Testis (tissue), 5 donors: Measurements from ENCODE around the gene ZBTB22. TPM values are rescaled to one million over a fixed set of nuclear protein-coding genes. Genes with fewer than 3 reads are reported as not detected.
"Not testable (repeated sequence)": the region's sequence is repeated elsewhere in the genome, so short reads cannot be mapped to it uniquely, and the experiment has no call there.

Source experiments
- DNase-seq: peaks from one replicate; pipeline ENCODE4 v3.0.0-alpha.2; 2019
- H3K27ac ChIP-seq, 2 donors: fragments of 200-600 bp; sonication (generic); one replicate each; pipeline ENCODE4 v1.5.1; 2019
- H3K27me3 ChIP-seq: fragments of 200-600 bp; sonication (generic); one replicate; pipeline ENCODE4 v1.5.1; 2019
- H3K36me3 ChIP-seq: fragments of 200-600 bp; sonication (generic); one replicate; pipeline ENCODE4 v1.5.1; 2017; ENCODE audit warnings: low read depth; ENCODE audit errors: missing control alignments
- H3K4me1 ChIP-seq: fragments of 200-600 bp; sonication (generic); one replicate; pipeline ENCODE4 v1.5.1; 2019
- H3K4me3 ChIP-seq, 2 donors: fragments of 200-600 bp; sonication (generic); one replicate each; pipeline ENCODE4 v1.5.1; 2017 to 2019
- H3K9me3 ChIP-seq: fragments of 200-600 bp; sonication (generic); one replicate; pipeline ENCODE4 v1.5.1; 2017
- CTCF ChIP-seq, 3 experiments: fragments of 450-650 bp in 2 of 3; fragments of 200-600 bp in 1 of 3; sonication (generic) in 1 of 3; IDR thresholded peaks; one replicate each; pipeline ENCODE4 v1.5.1; 2016 to 2019; ENCODE audit warnings: antibody characterized with exemption in 3 of 3, mild to moderate bottlenecking in 2 of 3, moderate library complexity in 1 of 3
- POLR2A ChIP-seq: fragments of 450-650 bp; IDR thresholded peaks from one replicate; pipeline ENCODE4 v1.6.1; 2017; ENCODE audit warnings: antibody characterized with exemption, mild to moderate bottlenecking, moderate library complexity
- WGBS, 2 donors: methylation state at CpG; one replicate each; pipeline ENCODE4 v1.1.5; 2018; 5-methylcytosine and 5-hydroxymethylcytosine counted together
- intact Hi-C: fragments of 100-400 bp; cut with DNase I; formaldehyde crosslinking; loops from one replicate; pipeline ENCODE4 v1.15.1; 2023; ENCODE audit warnings: low total_unique reads
- long read RNA-seq, 2 donors: transcript quantifications; one replicate each; lab custom pipeline, GENCODE V29; 2026
- polyA plus RNA-seq: library from polyadenylated mRNA; stranded (reverse); fragments of 350-450 nt; fragmentation: Illumina TruSeq; extraction: RNeasy Lipid Tissue Mini Kit (QIAGEN cat#74804); gene quantifications from one replicate; pipeline ENCODE4 v1.2.3, GENCODE V29; 2014; ENCODE audit warnings: low read depth, low replicate concordance; ENCODE audit not compliant: insufficient read depth
- total RNA-seq, 2 donors: library from RNA; depleted of rRNA; stranded (reverse); fragments of >200 nt; gene quantifications; one replicate each; pipeline ENCODE4 v1.2.3, GENCODE V29; 2016

The ZBTB22 gene
- 10 to 100 TPM; 13.4 to 17.1 TPM for total RNA-seq
- polyA plus RNA-seq = 15.2 TPM
- long read RNA-seq, donor 1, transcript ZBTB22-208 (2 exons, 2,651 nt) = major isoform, 6 of 18 reads
- long read RNA-seq, donor 1, partial matches to known transcripts = 12 of 18 reads
- long read RNA-seq, donor 1, other reads (novel, unspliced or antisense) = 0 of 18 reads
- long read RNA-seq, donor 2, transcript ZBTB22-208 (2 exons, 2,651 nt) = major isoform, 7 of 7 reads
- long read RNA-seq, donor 2, partial matches to known transcripts = 0 of 7 reads
- long read RNA-seq, donor 2, other reads (novel, unspliced or antisense) = 0 of 7 reads

GRCh38 chr6:33317669-33318425 lies at the start of gene ZBTB22:
Gene ZBTB22 (minus strand): TSS chr6:33317744. CDS start chr6:33316916, 828 bp downstream.
- Histone ChIP-seq H3K4me1 (peaks cover 45% of the 10 kb centered on the region), H3K36me3 (no peaks in the 10 kb centered on the region), H3K4me3 (peak within 1 kb of the TSS; percentile 50 to 52), H3K27ac (peak within 1 kb of the TSS; percentile 82 to 89), H3K27me3 (no peaks in the 10 kb centered on the region), H3K9me3 (no peaks in the 10 kb centered on the region)
- intact Hi-C loops = loop anchor here (10.0 kb wide), 2 partner anchors 97 to 113 kb away; partner anchors contain the start of genes CUTA, HSD17B8, PHF1 and RING1
- peak; percentile 100 for DNase-seq
- WGBS, 2 donors = 1% methylated on average over 30 of the region's 44 CpGs
- TF ChIP-seq POLR2A (no peak), CTCF (IDR thresholded peaks at IDR 0.05) (peak in 2 of 3 experiments; percentile 19 to 35)

- Histone ChIP-seq H3K36me3 (no peaks in the 10 kb centered on the region), H3K27ac (peak overlapping the region in 1 of 2 donors; percentile 41), H3K9me3 (no peaks in the 10 kb centered on the region), H3K4me1 (no peaks in the 10 kb centered on the region), H3K27me3 (no peaks in the 10 kb centered on the region), H3K4me3 (no peak overlapping the region)
- peak; percentile 22 for DNase-seq
- no peak for TF ChIP-seq POLR2A
- no peak for TF ChIP-seq CTCF (IDR thresholded peaks at IDR 0.05)
- WGBS, 2 donors = 56 to 57% methylated on average over 8 of the region's 8 CpGs
- intact Hi-C loops = no loop called here
Observed at GRCh38 chr6:33367009-33367714, 49.6 kb upstream of the ZBTB22 start.

GRCh38 chr6:33365206-33365971 lies 47.8 kb upstream of the ZBTB22 start:
- H3K4me1 ChIP-seq, DNase-seq, H3K27me3 ChIP-seq, H3K27ac ChIP-seq, H3K9me3 ChIP-seq, H3K36me3 ChIP-seq, H3K4me3 ChIP-seq, intact Hi-C loops: not testable (repeated sequence)
- WGBS, 2 donors = 84 to 86% methylated on average over 5 to 10 of the region's 10 CpGs

GRCh38 chr6:33364475-33365205 lies 47.1 kb upstream of the ZBTB22 start:
- 38 to 42% methylated on average over 7 to 8 of the region's 8 CpGs for WGBS, 2 donors
- intact Hi-C loops, H3K4me1 ChIP-seq, H3K4me3 ChIP-seq, DNase-seq, H3K27ac ChIP-seq, H3K36me3 ChIP-seq, H3K9me3 ChIP-seq, H3K27me3 ChIP-seq: not testable (repeated sequence)

- H3K4me3 ChIP-seq, intact Hi-C loops, H3K27ac ChIP-seq: not testable (repeated sequence)
Observed at GRCh38 chr6:33363486-33363885, 45.9 kb upstream of the ZBTB22 start.

More at GRCh38 chr6:33363486-33363885, 45.9 kb upstream of the ZBTB22 start:
- DNase-seq, H3K9me3 ChIP-seq, H3K27me3 ChIP-seq, H3K36me3 ChIP-seq, H3K4me1 ChIP-seq: not testable (repeated sequence)
- 81 to 84% methylated on average over 12 of the region's 12 CpGs for WGBS, 2 donors
